Measurements from ENCODE around the gene RIPPLY2.
"Not testable (repeated sequence)": the region's sequence is repeated elsewhere in the genome, so short reads cannot be mapped to it uniquely, and the experiment has no call there.

Gene RIPPLY2

DNA sequence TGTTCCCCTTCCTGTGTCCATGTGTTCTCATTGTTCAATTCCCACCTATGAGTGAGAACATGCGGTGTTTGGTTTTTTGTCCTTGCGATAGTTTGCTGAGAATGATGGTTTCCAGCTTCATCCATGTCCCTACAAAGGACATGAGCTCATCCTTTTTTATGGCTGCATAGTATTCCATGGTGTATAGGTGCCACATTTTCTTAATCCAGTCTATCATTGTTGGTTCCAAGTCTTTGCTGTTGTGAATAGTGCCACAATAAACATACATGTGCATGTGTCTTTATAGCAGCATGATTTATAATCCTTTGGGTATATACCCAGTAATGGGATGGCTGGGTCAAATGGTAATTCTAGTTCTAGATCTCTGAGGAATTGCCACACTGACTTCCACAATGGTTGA lies 43.9 kb downstream of the RIPPLY2 start:
- DNase-seq: not testable (repeated sequence)

GRCh38 chr6:83901624-83902023 lies 48.5 kb downstream of the RIPPLY2 start:
- no peak for DNase-seq

DNA sequence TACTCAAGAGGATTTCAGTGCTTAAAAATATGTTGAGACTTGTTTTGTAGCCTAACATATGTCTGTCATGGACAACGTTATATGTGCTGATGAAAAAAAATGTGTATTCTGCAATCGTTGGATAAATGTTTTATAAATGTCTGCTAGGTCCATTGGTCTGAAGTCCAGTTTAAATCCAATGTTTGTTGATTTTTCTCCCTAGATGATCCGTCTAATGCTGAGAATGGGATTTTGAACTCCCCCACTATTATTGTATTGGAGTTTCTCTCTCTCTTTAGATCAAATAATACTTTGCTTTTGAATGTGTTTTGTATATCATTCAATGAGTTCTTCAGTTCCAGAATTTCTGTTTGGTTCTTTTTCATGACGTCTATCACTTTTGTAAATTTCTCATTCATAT lies 51.2 kb downstream of the RIPPLY2 start:
- no peak for DNase-seq

DNA sequence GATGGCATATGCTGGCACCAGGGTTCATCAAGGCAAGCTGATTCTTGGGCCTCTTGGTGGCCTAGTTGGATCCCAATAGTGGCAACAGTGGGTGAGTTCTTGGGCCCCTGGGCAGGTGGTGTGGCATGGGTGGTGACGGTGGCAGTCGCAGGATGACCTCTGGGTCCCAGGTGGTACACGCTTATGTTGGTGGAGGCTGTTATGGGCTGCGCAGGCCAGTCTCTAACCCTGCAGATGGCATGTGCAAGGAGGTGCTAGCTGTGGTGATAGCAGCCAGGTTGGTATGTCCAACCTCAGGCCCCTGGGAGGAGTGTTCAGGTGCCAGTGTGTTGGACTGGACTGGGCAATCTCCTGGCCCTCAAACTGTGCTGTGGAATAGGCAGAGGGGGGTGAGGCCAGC lies 52.5 kb downstream of the RIPPLY2 start:
- DNase-seq: no peak
